Gastroesophageal sphincter (tissue), 3 donors: ENCODE results near the gene TXLNB.

Source experiments
- CTCF ChIP-seq, 4 experiments: fragments of 200-600 bp in 2 of 4; fragments of 450-650 bp in 2 of 4; sonication (generic) in 1 of 4; IDR thresholded peaks; one replicate each; pipeline ENCODE4 v1.5.1; 2017 to 2019; ENCODE audit warnings: antibody characterized with exemption in 4 of 4, mild to moderate bottlenecking in 2 of 4, moderate library complexity in 2 of 4
- POLR2A ChIP-seq, 2 donors: fragments of 450-650 bp; IDR thresholded peaks; one replicate each; pipeline ENCODE4 v1.6.1; 2017; ENCODE audit warnings: antibody characterized with exemption in 2 of 2, mild to moderate bottlenecking in 2 of 2, moderate library complexity in 1 of 2

GRCh38 chr6:139334806-139335446, 43.1 kb upstream of the TXLNB start:
- TF ChIP-seq POLR2A (IDR thresholded peaks at IDR 0.05) (no peak), CTCF (IDR thresholded peaks at IDR 0.05) (no peak)
